Anterior cingulate cortex (tissue), 58 donors: Measurements from ENCODE around the gene SNRNP200.

ENCODE experiments used
- DNase-seq, 58 donors: peaks; one replicate each; lab custom pipeline; 2025; lab: John Stamatoyannopoulos, UW

Gene SNRNP200

GRCh38 chr2:96254571-96254970 lies 50.8 kb downstream of the SNRNP200 start:
- DNase-seq = peak in 7 of 58 donors; percentile 8 to 24 (median 15)

DNA sequence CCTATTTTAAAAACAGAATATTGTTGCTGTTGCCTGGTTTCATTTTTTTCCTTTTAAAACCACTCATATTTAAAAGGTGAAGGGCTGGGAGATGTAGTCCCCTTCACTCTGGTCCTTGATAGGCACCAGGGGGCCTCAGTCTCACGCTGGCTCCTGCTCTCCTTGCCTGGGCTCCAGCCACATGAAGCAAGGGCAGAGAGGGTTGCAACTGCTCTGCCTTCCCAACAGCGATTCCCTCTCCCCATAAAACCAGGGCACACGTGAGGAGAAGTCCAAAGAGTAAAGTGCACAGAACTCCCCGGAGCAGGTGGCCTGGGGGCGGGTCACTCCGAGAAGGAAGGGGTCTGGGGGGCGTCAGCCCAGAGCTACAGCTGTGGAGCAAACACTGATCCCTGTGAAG lies 52.3 kb downstream of the SNRNP200 start:
- DNase-seq = no peak

GRCh38 chr2:96252526-96252925 lies 52.8 kb downstream of the SNRNP200 start:
- DNase-seq = no peak

- DNase-seq = peak in 23 of 58 donors; percentile 11 to 77 (median 32)
Measured at GRCh38 chr2:96251721-96252292, 53.5 kb downstream of the SNRNP200 start.

DNA sequence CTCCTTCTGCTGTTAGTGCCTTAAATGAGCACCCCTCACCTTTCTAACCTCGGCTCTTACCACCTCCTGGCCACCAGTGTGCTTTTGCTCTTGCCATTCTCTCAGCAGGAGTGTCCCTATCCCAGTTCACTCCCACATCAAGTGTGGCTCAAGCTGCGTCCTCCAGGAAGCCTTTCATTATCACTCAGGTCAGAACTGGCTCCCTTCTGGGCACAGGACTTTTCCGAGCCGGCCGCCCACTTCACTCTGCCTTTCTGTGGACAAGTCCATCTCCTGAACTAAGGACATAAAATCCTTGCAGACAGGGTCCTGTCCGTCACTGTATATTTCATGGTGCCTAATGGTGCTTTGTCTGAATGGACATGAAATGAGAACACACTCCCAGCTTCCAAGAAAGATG lies 55.2 kb downstream of the SNRNP200 start:
- DNase-seq = no peak

DNA sequence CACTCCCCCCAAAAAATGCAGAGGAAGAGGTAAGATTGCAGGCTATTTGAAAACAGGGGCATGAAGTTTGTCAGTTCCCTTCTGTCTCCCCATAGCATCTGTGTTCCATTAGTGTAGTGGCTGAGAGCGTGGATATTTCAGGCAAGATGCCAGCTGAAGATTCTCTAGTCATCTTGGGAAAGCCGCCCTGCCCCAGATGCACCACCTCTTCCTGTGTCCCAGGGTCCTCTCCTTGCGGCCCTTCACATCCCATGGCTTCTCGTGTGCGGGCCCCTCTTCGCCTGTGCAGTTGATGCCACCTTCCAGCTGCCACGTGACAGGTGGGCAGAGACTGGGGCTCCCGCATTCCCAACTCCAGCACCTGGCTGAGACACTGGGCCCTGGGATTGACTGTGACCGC lies 55.7 kb downstream of the SNRNP200 start:
- no peak for DNase-seq

DNA sequence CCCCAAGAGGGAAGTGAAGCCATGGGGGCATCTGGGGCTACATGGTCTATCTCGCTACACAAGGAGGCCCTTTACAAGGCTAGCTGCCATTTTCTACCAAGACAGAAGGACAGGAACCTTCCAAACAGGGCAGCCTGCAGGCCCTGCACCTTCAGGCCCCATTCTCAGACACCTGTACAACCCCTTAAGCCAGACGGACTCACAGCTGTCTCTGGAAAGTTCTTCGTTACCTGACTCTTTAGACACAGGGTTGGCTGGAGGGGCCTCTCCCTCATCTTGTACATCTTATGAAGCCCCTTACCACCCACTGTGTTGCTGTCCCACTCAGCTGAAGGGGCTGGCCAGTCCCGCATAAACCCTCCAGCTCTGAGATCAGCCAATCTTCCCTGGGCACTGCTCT lies 56.7 kb downstream of the SNRNP200 start:
- DNase-seq = no peak

DNA sequence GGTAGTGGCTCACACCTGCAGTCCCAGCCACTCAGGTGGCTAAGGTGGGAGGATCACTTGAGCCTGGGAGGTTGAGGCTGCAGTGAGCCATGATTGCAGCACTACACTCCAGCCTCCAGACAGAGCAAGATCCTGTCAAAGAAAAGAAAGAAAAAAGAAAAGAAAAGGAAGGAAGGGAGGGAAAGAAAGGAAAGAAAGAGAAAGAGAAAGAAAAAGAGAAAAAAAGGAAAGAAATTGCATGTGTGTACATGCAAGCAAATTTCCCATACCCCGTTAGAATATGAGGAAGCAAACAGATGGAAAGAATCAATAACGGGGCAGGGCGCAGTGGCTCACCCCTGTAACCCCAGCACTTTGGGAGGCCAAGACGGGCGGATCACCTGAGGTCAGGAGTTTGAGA lies 57.5 kb downstream of the SNRNP200 start:
- DNase-seq = no peak

DNA sequence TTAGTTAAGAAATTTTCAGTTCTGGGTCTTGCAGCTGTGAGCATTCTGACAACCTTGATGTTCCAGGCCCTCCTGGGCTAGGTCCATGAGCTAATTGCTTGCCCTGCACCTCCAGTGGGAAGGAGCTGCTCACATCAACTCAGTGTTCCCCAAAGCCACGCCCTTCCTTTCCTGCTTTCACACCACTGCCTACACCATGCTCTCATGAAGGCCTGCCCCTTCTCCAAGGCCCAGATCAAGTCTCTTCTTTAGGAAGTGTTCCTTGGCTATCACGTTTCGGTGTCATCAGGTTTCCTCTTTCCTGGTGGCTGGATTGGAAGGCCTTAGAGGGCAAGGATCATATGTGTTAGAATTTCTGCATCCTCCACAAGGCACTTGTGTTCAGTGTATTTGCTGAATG lies 58.3 kb downstream of the SNRNP200 start:
- DNase-seq = no peak

DNA sequence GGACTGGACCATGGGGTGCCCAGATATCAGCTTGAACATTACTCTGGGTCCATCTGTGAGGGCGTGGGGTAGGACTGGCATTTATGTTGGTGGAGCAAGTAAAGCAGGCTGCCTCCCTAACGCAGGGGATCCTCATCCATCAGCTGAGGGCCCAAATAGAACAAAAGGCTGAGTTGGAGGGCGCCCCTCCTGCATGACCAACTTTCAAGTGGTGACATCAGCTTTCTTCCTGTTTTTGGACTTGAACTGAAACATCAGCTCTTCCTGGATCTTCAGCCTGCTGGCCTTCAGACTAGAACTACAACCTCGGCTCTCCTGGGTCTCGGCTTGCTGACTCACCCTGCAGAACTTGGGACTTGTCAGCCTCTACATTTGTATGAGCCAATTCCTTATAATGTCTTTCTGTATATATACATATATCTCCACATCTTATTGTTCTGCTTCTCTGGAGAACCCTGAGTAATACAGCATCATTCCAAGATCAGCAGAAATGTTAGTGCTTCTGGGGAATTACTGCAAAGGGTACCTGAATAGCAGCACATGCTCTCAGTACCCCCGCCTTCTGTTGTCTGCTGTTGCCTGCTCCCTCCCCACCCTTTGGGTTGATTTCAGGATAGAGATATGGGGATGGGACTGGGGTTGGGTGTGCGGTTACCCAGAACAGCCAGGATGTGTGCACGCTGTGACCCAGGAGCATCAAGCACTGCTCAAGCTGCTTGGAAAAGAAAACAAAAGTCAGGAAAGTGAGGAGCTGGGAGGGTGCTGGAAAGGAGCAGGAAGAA lies 59.5 kb downstream of the SNRNP200 start:
- DNase-seq = no peak

- no peak for DNase-seq
Measured at GRCh38 chr2:96243843-96244242, 61.5 kb downstream of the SNRNP200 start.

- DNase-seq = peak in 22 of 58 donors; percentile 9 to 64 (median 32)
Measured at GRCh38 chr2:96241900-96242611, 63.3 kb downstream of the SNRNP200 start.

- DNase-seq = no peak
Measured at GRCh38 chr2:96241227-96241626, 64.1 kb downstream of the SNRNP200 start.

DNA sequence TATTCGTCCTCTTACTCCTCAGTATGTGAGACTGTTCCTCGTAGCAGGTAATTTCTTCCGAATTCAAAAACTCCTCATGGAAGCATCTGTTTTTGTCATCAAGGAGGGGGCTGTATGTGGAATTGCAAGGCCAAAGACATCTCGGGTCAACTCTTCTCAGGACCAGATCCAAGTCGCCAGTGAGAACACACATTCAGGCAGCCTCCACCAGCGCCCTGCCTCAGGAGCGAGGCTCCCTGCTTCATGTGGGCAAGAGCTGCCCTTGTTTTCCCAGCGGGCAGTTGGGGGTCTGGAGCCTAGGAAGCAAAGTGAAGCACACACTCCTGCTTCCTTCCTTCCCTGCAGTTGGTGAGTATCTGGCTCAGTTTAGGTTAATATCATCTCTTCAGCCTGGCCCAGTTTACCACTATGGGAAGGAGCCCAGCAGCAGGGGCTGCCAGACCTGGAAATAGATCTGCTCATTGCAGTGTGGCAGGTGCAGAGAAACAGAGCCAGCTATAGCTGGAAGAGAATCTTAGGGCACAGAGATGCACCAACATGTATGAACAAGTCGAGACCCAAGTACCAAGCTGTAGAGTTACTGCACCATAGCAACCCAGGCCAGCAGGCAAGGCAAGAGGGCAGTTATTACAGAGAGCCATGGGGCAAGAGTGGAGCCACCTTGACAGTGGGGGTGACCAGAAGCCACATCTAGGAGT lies 64.9 kb downstream of the SNRNP200 start:
- no peak for DNase-seq

- no peak for DNase-seq
Measured at GRCh38 chr2:96239745-96240264, 65.5 kb downstream of the SNRNP200 start.

- DNase-seq = no peak
Measured at GRCh38 chr2:96239091-96239490, 66.3 kb downstream of the SNRNP200 start.

DNA sequence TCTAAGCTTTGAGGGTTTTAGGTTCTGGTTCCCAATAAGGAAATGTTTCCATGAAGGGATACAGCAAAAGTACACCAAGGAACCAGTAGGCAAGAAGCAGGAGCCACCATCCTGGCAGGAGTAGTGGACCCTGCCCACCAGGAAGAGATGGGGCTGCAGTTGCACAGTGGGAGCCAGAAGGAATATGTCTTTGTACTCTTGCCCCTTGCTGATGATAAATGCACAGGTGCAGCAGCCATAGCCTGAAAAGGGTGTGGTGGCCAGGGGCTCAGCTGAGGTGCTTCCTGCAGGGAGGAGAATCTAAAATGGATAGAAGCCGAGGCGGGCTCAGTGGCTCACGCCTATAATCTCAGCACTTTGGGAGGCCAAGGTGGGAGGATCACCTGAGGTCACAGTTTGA lies 67.1 kb downstream of the SNRNP200 start:
- DNase-seq = no peak

GRCh38 chr2:96236882-96237281 lies 68.5 kb downstream of the SNRNP200 start:
- DNase-seq = no peak

GRCh38 chr2:96233880-96234316 lies 71.4 kb downstream of the SNRNP200 start:
- no peak for DNase-seq

DNA sequence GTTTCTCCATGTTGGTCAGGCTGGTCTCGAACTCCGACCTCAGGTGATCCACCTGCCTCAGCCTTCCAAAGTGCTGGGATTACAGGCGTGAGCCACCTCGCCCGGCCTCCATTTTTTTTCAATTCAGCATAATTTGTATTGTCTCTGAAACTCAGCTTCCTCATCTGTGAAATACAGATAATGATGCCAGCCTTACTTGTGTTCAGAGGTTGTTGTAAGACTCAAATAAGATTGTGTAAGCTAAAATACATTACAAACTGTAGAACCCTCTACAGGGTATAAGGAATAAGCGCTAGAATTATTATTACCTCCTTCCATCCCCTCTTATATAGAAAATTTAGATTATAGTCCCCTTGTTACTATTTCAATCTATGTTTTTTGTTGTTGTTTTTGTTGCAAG lies 71.9 kb downstream of the SNRNP200 start:
- no peak for DNase-seq

- DNase-seq = no peak
Measured at GRCh38 chr2:96231316-96231715, 74.0 kb downstream of the SNRNP200 start.
